LNCaP clone FGC (cell line): ENCODE results near the gene LTBP1.
A peak's percentile ranks its signal among the peaks of the same experiment; 100 is the strongest.

Experiments used
- DNase-seq: peaks from one replicate; pipeline ENCODE4 v3.0.0-alpha.2; 2011; ENCODE audit warnings: low read depth
- H3K4me3 ChIP-seq: 2 replicates; pipeline ENCODE4 v1.5.1; 2011; ENCODE audit warnings: mild to moderate bottlenecking, low read depth, low read length, control low read depth
- CTCF ChIP-seq: IDR thresholded peaks from 2 replicates; pipeline ENCODE4 v1.5.1; 2012; ENCODE audit warnings: mild to moderate bottlenecking; ENCODE audit not compliant: control insufficient read depth, insufficient read depth; ENCODE audit errors: extremely low read depth

The LTBP1 gene

GRCh38 chr2:33085646-33086045 lies 138.9 kb downstream of the LTBP1 start:
- TF ChIP-seq CTCF: no peak
- H3K4me3 ChIP-seq: no peak overlapping the region
- DNase-seq: no peak

- H3K4me3 ChIP-seq: no peak overlapping the region
- TF ChIP-seq CTCF: peak; percentile 24; the same call in 1 of the 2 replicates
- DNase-seq: peak; percentile 90
Measured at GRCh38 chr2:33086400-33087015, 139.8 kb downstream of the LTBP1 start.

GRCh38 chr2:33090553-33091134 lies 143.9 kb downstream of the LTBP1 start:
- H3K4me3 ChIP-seq: no peak overlapping the region
- TF ChIP-seq CTCF: no peak
- DNase-seq: no peak

GRCh38 chr2:33091541-33092123 lies 144.9 kb downstream of the LTBP1 start:
- DNase-seq: no peak
- no peak for TF ChIP-seq CTCF
- no peak overlapping the region for H3K4me3 ChIP-seq

- no peak for DNase-seq
- TF ChIP-seq CTCF: no peak
- H3K4me3 ChIP-seq: no peak overlapping the region
Measured at GRCh38 chr2:33093283-33093993, 146.7 kb downstream of the LTBP1 start.

- H3K4me3 ChIP-seq: no peak overlapping the region
- TF ChIP-seq CTCF: no peak
- no peak for DNase-seq
Measured at GRCh38 chr2:33094303-33094702, 147.6 kb downstream of the LTBP1 start.
